HFFc6 (cell line): ENCODE results near the gene GOLGA1. TPM values are rescaled to one million over a fixed set of nuclear protein-coding genes. Genes with fewer than 3 reads are reported as not detected.

ENCODE experiments used
- DNase-seq: peaks from one replicate; pipeline ENCODE4 v3.0.0-alpha.2; 2018
- H3K27ac Mint-ChIP-seq: 2 replicates; pipeline ENCODE4 v1.8.0; 2020; ENCODE audit warnings: mild to moderate bottlenecking, mixed read lengths
- H3K27me3 Mint-ChIP-seq: 2 replicates; pipeline ENCODE4 v1.8.0; 2021; ENCODE audit warnings: mild to moderate bottlenecking, moderate library complexity, mixed read lengths; ENCODE audit not compliant: insufficient read depth
- H3K36me3 Mint-ChIP-seq: 2 replicates; pipeline ENCODE4 v1.8.0; 2021; ENCODE audit warnings: low read depth, mixed read lengths
- H3K4me1 Mint-ChIP-seq: 2 replicates; pipeline ENCODE4 v1.8.0; 2020; ENCODE audit warnings: low read depth, mixed read lengths
- H3K4me3 Mint-ChIP-seq: 2 replicates; pipeline ENCODE4 v1.8.0; 2020; ENCODE audit warnings: mild to moderate bottlenecking, moderate library complexity, mixed read lengths
- H3K9me3 Mint-ChIP-seq: 2 replicates; pipeline ENCODE4 v1.8.0; 2020; ENCODE audit warnings: mild to moderate bottlenecking, mixed read lengths
- total RNA-seq, 6 experiments: library from RNA; stranded (reverse); fragmentation: NEBNext Ultra II Directional; extraction: Animal tissue kit (Norgen Biotek cat#: 25700); gene quantifications; 2 replicates in 1 of 6; 3 replicates in 5 of 6; pipeline ENCODE4 v1.2.3, GENCODE V29; 2021
- TF ChIP-seq, protein P1 (sequence below): fragments of 200-600 bp; sonication (generic); IDR thresholded peaks from 2 replicates; pipeline ENCODE4 v1.5.0; 2021; ENCODE audit warnings: antibody characterized with exemption, mild to moderate bottlenecking

Gene GOLGA1
- total RNA-seq, 6 experiments from 2014 or later = 17.4 to 23.2 (median 20.2) TPM

DNA sequence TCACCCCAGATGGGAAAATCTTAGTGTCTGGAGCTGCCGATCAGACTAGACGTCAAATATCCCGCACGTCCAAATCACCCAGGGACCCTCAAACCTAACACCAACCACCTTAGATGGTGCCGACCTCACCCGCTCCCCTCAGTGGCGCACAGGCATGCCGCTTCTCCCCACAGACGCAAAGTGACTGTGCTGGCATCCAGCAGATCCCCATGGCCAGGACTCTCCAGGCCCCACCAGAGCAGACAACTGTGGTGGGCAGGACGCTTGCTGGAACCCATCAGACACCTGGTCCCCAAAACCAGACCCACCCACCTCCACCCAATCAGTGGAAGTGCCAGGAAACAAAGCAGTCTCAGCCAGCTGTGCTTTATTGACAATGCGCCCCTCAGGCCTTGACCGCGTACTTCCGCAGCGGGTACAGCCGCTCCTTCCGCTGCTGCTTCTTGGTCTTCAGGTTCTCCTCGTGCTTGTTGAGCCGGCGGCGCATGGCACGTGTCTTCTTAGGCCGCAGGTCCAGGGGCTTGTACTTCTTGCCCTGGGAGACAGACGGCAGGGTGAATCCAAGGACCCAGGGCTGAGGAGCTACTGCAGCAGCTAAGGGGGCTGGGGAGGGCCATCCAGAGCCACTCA is 83.2 kb downstream of the GOLGA1 start:
- TF ChIP-seq, protein P1, sequence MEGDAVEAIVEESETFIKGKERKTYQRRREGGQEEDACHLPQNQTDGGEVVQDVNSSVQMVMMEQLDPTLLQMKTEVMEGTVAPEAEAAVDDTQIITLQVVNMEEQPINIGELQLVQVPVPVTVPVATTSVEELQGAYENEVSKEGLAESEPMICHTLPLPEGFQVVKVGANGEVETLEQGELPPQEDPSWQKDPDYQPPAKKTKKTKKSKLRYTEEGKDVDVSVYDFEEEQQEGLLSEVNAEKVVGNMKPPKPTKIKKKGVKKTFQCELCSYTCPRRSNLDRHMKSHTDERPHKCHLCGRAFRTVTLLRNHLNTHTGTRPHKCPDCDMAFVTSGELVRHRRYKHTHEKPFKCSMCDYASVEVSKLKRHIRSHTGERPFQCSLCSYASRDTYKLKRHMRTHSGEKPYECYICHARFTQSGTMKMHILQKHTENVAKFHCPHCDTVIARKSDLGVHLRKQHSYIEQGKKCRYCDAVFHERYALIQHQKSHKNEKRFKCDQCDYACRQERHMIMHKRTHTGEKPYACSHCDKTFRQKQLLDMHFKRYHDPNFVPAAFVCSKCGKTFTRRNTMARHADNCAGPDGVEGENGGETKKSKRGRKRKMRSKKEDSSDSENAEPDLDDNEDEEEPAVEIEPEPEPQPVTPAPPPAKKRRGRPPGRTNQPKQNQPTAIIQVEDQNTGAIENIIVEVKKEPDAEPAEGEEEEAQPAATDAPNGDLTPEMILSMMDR = no peak
- peaks cover 25% of the 10 kb centered on the region for H3K4me1 Mint-ChIP-seq
- H3K4me3 Mint-ChIP-seq = no peak overlapping the region
- DNase-seq = no peak
- H3K36me3 Mint-ChIP-seq = peaks cover 32% of the 10 kb centered on the region
- H3K9me3 Mint-ChIP-seq = no peaks in the 10 kb centered on the region
- H3K27me3 Mint-ChIP-seq = peaks cover 3% of the 10 kb centered on the region
- no peak overlapping the region; the same call in 1 of the 2 replicates for H3K27ac Mint-ChIP-seq

DNA sequence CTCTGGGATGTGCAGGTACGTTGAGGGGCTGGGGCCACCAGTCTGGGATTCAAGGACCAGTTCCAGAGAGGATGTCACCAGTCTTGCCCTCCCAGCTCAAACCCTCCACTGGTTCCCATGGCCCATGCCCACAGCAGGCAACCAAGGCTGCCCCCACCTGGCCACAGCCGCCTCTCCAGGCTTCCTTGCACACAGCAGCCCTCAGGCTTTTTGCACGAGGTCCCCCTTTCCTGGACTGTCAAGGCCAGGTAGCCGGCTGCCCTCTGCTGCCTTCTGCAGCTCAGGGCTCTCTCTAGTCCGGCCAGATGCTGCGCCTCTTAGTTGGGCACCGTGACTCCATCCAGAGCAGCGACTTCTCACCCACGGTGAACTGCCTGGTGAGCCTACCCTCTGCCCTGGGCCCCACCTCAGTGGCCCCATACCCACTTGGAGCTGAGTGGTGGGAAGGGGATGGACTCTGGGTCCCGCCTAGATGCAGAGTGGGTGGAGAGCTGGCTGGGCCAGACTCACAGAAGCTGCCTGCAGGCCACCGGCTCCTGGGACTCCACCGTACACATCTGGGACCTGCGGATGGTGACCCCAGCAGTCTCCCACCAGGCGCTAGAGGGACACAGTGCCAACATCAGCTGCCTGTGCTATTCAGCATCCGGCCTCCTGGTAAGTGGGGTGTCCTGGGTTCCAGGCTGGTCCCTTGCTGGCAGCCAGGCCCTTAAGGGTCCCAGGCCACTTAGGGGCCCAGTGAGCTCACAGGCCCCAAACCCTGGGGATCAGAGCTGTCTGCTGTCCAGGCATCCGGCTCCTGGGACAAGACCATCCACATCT is 84.7 kb downstream of the GOLGA1 start:
- TF ChIP-seq, protein P1 = peak; percentile 58
- no peak overlapping the region for H3K4me3 Mint-ChIP-seq
- H3K4me1 Mint-ChIP-seq = peaks cover 22% of the 10 kb centered on the region
- DNase-seq = peak; percentile 30
- no peak overlapping the region for H3K27ac Mint-ChIP-seq
- H3K9me3 Mint-ChIP-seq = no peaks in the 10 kb centered on the region
- H3K36me3 Mint-ChIP-seq = peaks cover 28% of the 10 kb centered on the region
- H3K27me3 Mint-ChIP-seq = peaks cover 3% of the 10 kb centered on the region

DNA sequence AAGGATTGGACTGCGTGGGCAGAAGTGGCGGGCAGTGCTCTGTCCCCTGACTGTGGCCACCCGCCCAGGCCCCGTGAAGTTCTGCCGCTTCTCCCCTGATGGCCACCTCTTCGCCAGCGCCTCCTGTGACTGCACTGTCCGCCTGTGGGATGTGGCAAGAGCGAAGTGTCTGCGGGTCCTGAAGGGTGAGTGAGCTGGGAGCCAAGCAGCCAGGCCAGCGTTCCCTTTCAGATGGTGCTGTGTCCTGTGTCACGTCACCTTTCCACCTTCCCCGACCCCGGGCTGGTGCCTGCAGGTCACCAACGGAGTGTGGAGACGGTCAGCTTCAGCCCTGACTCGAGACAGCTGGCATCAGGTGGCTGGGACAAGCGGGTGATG is 85.3 kb downstream of the GOLGA1 start:
- H3K4me3 Mint-ChIP-seq = no peak overlapping the region
- H3K27me3 Mint-ChIP-seq = peaks cover 5% of the 10 kb centered on the region
- no peak for DNase-seq
- H3K9me3 Mint-ChIP-seq = no peaks in the 10 kb centered on the region
- H3K4me1 Mint-ChIP-seq = peaks cover 21% of the 10 kb centered on the region
- no peak overlapping the region for H3K27ac Mint-ChIP-seq
- H3K36me3 Mint-ChIP-seq = peaks cover 22% of the 10 kb centered on the region
- TF ChIP-seq, protein P1 = no peak

DNA sequence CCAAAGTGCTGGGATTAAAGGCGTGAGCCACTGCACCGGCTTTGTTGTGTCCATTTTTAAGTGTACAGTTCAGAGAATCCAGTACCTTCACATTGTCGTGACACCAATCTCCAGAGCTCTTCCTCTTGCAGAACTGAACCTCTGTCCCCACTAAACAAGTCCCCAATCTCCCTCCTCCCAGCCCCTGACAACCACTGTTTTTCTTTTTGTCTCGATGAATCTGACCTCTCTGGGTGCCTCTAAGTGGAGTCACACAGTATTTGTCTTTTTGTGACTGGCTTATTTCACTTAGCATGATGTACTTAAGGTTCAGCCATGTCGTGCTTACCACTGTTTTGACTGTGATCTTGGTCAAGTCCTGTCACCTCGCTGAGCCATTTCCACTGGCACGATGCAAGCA is 86.1 kb downstream of the GOLGA1 start:
- H3K4me1 Mint-ChIP-seq = peaks cover 18% of the 10 kb centered on the region
- H3K9me3 Mint-ChIP-seq = no peaks in the 10 kb centered on the region
- TF ChIP-seq, protein P1 = no peak
- H3K4me3 Mint-ChIP-seq = no peak overlapping the region
- H3K27me3 Mint-ChIP-seq = peaks cover 8% of the 10 kb centered on the region
- H3K27ac Mint-ChIP-seq = peak overlapping the region; percentile 20
- peaks cover 15% of the 10 kb centered on the region for H3K36me3 Mint-ChIP-seq
- no peak for DNase-seq

DNA sequence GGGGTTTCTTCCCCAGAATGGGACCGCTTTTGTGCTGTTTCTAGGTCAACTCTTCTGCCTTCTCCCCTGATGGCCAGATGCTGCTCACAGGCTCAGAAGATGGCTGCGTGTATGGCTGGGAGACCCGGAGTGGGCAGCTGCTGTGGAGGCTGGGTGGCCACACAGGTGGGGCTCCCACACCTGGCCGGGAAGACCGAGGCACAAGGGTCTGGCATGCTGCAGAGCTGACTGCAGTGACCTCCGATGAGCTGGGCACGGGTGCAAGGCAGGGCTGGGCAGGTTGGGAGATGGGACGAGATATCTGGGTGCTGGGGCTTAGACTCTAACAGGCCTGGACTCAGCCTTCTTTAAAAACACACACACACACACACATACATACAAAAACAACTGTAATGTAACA is 86.7 kb downstream of the GOLGA1 start:
- Mint-ChIP-seq H3K4me1 (peaks cover 15% of the 10 kb centered on the region), H3K27me3 (peaks cover 10% of the 10 kb centered on the region), H3K36me3 (peaks cover 8% of the 10 kb centered on the region; the same call in 1 of the 2 replicates), H3K27ac (no peak overlapping the region), H3K4me3 (peak overlapping the region; percentile 34; the same call in 1 of the 2 replicates), H3K9me3 (no peaks in the 10 kb centered on the region)
- TF ChIP-seq, protein P1 = no peak
- no peak for DNase-seq
